NOMO-1 treated with DMSO at 0.1 percent for 48 hours (cell line): ENCODE measurements around the gene MSANTD3.

Experiments used
- DNase-seq: peaks from one replicate; lab custom pipeline; 2025; ENCODE audit not compliant: unreplicated experiment; lab: John Stamatoyannopoulos, UW

Gene MSANTD3

DNA sequence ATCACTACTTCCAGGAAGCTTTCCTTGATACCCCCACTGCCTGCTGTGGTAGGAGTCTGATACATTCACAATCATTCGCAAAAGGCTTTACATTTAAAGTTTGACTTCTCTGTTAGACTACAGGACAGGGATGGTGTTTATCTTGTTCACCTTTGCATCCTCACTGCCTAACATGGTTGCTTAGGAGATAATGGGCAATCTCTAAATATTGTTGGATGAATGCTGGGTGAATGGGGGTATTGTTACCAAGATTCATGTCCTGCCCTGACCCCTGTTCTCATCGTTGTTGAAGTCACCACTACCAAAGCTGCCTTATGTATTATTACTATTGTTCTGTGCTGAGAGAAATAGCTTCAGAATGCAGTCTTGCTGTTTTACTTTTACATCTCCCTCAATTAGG, 38.3 kb downstream of the MSANTD3 start:
- DNase-seq = no peak

DNA sequence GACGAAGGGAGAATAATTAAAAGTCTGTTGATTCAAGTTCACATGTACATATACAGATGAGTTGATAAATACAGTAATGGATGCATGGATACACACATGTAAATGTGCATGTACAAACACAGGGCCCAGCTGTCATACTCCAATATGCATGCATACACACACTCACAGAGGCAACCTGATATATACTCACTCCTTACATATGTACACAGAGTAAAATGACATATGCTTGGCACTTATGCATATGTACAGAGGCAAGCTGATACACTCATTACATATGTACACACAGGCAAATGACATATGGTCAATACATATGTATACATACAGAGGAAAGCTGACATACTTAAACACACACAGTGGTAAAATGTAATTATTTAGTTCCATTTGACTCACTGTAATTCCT, 38.8 kb downstream of the MSANTD3 start:
- no peak for DNase-seq

DNA sequence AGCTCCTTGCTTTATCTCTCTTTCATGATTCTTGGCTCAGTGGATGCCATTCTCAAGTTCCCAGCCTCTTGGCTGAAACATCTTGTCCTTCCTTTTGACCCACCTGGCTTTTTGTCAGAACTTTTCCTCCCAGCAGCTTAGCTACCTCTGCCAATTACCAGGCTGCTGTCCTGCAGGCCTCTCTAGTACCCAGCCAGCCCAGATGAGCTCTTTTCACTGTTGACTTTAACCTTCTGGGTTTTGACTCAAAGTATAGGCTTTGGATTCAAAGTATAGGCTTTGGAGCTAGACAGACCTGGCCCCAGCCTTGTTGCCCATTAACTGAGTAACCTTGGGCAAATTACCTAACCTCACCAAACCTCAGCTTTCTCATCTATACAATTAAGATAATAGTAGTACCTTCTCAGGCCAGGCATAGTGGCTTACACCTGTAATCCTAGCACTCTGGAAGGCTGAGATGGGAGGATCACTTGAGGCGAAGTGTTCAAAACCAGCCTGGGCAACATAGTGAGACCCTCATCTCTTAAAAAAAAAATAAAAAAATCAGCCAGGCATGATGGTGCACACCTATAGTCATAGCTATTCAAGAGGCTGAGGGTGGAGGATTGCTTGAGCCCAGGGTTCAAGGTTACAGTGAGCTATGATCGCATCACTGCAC, 39.4 kb downstream of the MSANTD3 start:
- no peak for DNase-seq

DNA sequence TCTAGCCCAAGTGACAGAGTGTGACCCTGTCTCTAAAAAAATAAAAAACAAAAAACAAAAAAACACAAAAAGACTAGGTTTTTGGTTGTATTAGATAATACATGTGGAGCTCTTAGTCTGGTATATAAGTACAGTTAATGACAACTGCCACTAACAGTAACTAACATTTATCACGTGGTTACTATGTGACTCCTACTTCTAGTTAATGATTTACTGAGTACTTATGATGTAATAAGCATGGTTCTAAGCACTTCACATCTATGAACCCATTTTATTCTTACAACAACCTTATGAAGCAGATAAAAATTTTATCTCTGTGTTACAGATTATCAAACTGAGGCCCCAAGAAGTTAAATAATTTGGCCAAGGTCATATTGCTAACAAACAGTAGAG, 39.9 kb downstream of the MSANTD3 start:
- DNase-seq = no peak

DNA sequence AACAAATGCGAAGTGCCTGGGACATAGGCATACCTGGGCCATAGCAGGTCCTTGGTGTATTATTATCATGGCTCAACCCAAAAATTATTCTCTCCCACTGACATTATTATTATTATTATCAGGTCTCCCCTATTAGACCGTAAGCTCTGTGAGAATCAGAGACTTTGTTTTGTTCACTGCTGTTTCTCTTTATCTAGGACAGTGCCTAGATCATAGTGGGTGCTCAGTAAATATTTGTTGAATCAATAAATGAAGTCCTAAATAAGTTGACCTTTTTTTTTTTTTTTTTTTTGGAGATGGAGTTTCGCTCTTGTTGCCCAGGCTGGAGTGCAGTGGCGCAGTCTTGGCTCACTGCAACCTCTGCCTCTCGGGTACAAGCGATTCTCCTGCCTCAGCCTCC, 41.1 kb downstream of the MSANTD3 start:
- DNase-seq = no peak

DNA sequence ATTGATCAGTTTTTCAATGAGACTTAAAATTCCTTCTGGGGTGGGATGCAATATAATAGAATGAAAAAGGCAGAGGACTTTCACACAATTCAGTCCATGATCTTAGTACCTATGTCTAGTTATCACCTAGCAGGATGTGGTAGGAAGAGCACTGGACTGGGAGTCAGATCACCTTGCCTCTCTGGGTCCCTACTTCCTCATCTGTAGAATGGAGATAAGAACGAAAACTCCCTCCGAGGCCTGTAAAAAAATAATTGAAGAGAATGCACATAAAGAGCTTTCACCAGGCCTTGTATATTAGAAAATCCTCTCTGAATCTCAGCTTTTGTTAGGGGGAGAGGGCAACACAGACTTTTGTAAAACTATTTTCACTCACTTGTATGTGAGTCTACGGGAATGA, 45.3 kb downstream of the MSANTD3 start:
- no peak for DNase-seq

DNA sequence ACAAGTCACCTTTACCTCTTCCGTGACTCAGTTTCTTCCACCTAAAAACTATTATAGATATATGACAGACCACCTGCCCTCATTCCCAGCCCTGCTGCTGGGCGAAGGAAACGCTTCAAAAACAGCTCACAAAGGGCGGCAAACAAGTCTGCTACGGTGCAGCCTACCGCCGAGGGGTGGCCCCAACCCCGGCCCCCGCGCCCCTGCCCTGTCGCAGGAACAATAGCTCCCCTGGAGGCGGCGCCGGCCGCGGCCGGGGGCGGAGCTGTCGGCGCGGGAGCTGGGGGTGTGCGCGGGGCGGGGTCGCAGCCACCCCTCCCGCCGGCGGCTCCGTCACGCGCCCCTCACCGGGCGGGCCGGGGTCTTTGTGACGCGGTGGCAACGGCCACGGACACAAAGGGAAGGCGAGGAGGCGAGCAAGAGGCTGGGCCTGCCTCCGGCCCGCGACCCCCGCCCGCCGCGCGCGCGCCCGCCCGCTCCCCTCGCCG, 45.9 kb downstream of the MSANTD3 start, which contains the start of gene TMEFF1:
TSS of gene TMEFF1 (plus strand) at position 362 of the 488 bp plus-strand sequence. CDS start 396 bp downstream, outside the sequence.
- DNase-seq = no peak

DNA sequence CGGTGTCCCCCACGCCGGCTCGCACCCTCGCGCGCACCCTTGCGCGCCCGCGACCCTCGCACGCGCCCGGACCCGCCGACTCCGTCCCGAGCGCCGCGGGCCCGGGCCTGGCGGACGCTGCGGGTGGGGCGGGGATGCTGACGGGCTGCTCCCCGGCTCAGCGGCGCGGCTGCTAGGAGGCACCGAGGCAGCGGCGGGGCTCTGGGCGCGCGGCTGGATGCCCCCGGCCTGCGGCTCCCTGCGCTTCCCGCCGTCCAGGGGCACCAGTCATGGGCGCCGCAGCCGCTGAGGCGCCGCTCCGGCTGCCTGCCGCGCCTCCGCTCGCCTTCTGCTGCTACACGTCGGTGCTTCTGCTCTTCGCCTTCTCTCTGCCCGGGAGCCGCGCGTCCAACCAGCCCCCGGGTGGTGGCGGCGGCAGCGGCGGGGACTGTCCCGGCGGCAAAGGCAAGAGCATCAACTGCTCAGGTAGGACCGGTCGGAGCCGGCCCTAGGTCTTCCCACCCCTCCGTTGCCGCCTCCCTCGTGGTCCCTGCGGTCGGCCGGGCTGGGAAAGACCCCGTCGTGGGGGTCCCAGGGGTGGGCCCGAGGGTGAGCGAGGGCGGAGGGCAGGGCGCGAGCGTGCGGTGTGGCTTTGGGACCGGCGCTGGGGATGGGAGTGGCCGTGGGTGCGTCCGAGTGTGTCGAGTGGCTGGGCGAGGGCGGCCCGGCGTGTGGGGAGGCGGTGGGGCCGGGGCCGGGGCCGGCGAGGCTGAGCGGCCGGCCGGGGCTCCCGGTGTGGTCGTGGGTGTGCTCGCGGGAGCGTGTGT, 46.5 kb downstream of the MSANTD3 start:
- peak; percentile 12 for DNase-seq

DNA sequence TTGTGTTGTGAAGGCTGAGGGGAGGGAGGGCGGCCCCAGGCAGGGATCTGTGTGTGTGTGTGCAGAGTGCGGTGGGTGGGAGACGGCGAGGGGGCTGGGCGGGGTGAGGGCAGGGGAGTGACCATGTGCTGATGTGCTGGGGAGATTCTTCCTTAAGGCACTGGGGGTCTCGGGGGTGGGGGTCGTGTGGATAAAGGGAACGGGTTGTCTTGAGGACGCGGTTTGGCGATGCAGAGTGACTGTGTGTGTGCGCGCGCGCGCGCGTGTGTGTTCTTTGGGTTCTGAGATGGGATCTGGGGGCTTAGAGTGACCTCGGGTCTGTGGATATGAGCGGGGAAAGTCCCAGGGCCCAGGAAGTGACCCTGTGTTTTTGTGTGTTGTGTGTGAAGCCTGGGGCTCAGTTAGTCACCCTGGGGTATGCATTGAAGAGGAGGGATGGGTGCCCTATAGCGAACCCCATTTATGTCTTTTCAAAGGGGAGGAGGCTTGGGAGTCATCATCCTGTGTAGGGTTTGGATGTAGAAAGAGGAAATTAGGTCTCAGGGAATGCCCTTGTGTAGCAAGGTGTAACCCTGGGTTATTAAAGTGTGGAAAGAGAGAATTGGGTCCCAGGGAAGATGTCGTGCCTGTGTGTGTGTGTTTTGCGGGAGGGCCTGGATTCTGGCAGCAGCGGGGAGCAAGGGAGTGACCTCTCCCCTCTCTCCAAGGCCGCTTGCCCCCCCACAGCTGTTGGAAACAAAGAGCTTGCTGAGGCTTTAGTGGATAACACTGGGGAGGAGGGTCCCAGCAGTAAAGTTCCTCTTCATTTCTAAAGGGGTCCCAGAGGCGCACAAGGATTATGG, 47.4 kb downstream of the MSANTD3 start:
- no peak for DNase-seq

DNA sequence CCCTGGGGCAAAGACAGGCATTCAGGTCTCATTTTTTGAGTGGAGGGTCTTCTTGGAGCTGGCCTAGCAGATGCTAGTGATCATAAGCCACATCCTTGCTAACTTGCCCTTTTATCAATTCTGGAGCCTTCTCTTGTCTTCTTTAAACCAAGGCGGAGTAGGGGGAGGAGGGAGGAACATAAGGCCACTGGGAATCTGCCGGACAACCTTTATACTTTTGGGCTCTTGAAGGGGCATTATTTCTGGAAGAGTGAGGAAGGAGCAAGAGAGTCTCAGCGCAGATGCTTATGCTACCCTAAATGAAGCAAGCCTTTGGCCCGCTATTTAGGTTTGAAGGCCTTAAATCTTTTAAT, 48.0 kb downstream of the MSANTD3 start:
- no peak for DNase-seq

DNA sequence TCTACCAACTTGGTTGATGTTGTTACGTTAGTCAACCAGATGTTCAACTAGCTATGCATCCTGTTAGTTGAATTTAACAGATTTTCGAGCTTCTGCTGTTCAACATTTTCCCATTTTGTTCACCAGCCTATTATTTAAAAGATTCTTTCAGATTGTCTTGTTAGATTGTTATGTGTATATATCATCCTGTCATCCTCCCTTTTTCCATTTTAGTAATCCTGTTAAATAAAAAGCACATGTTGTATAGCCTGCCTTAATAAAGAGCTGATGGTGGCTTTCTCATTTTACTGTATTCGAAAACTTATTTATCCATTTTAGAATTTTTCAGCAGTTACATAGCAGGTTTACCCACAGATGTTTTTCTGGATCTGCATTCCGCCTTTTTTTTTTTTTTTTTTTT, 50.3 kb downstream of the MSANTD3 start:
- no peak for DNase-seq

DNA sequence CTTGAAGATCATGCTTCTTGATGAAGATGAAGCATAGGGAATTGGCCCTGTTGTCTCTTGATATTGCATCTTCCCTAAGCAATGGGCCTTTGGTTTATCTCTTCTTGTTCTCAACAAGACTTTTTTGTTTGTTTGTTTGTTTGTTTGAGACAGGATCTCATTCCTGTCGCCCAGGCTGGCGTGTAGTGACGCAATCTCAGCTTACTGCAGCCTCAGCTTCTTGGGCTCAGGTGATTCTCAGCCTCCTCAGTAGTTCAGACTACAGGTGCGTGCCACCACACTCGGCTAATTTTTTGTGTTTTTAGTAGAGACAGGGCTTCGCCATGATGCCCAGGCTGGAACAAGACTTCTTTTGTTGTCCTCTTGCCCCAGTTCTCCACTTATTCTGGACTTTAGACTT, 51.2 kb downstream of the MSANTD3 start:
- no peak for DNase-seq

DNA sequence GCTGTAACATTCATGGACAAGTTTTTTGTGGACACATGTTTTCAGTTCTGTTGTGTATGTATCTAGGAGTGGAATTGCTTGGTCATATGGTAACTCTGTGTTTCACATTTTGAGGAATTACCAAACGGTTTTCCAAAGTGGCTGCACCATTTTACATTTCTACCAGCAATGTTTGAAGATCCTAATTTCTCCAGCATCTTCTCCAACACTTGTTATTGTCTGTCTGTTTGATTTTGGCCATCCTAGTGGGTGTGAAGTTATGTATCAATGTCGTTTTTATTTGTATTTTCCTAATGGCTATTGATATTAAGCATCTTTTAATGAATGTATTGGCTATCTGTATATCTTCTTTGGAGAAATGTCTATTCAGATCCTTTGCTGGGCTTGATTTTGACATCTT, 52.9 kb downstream of the MSANTD3 start:
- no peak for DNase-seq

DNA sequence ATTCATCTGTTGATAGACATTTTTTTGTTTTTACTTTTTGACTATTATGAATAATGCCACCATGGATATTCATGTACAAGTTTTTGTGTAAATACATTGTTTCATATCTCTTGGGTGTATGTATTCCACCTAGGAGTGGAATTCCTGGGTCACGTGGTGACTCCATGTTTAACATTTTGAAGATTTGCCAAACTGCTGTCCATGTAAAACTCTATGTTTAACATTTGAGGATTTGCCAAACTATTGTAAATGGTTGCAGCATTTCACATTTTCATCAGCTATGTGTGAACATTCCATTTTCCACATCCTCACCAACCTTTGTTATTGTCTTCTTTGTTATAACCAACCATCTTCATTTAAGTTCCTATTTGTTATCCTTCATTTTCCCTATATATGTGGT, 58.3 kb downstream of the MSANTD3 start:
- no peak for DNase-seq

DNA sequence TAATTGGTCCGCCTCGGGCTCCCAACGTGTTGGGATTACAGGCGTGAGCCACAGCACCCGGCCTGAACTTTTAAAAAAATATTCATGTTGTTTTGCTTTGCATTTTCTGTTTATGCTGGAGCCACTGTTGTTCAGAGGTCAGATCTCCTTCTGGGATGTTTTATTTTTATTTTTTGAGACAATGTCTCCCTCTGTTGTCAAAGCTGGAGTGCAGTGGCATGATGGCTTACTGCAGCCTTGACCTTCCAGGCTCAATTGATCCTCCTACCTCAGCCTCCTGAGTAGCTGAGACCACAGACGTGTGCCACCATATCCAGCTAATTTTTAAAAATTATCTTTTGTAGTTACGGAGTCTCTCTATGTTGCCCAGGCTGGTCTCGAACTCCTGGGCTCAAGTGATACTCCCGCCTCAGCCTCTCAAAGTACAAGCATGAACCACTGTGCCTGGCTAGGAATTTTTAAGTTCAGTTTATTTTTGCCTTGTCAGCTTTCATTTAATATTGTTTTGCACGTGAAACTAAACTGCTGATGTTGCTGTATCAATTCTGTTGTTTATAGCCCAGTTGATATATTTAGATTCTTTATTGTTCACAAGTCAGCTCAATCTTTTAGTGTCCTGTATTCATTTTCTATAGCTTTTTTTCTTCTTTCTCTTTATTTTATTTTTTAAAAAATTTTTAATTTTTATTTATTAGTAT, 59.7 kb downstream of the MSANTD3 start:
- DNase-seq = no peak

DNA sequence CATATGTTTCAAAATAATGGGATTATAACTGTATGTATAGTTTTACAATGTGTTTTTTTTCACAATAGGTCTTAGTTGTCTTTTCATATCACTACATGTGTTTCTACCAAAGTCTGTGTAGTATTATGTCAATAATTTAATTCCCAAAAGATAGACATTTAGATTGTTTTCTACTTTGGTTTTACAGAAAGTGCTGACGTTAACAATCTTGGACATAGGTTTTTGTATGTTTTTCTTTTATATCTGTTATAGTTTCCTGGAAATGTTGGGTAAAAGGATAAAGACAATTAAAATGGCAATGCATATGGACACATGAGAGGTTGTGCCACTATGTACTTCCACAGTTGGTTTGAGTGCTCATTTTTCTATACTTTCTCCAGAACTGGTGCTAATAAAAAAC, 61.2 kb downstream of the MSANTD3 start:
- no peak for DNase-seq

DNA sequence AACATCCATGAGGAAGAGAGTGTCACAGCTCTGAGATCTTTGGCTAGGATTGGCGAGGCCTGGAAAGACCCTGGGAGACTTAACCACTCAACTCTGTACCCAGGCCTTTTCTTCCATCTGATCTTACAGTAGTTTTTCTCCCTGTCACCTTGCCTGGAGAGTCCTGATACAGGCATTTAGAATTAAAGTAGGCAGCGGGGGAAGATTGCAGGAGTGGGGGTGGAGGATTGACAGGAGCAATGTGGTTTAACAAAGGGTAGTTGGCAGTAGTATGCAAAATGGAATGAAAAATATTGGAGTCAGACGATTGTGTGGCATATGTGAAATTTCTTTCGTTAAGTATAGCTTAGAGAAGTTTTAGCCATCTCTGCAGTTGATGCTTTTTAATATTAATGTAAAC, 62.9 kb downstream of the MSANTD3 start:
- no peak for DNase-seq

DNA sequence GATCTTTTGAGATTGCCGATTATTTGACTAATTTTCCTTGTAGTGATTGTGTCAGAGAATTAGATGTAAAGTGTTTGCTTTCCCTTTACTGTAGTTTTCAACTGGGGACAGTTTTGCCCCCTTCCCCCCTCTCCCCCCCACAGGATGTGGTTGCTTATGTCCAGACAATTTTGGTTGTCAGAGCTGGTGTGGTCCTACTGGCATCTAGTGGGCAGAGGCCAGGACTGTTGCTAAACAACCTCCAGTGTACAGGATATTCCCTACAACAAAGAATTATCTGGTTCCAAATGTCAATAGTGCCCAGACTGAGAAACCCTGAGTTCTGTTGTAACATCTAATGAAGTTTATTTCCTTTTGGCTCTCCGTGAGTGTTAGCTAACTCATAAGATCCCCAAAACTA, 66.0 kb downstream of the MSANTD3 start:
- DNase-seq = no peak

DNA sequence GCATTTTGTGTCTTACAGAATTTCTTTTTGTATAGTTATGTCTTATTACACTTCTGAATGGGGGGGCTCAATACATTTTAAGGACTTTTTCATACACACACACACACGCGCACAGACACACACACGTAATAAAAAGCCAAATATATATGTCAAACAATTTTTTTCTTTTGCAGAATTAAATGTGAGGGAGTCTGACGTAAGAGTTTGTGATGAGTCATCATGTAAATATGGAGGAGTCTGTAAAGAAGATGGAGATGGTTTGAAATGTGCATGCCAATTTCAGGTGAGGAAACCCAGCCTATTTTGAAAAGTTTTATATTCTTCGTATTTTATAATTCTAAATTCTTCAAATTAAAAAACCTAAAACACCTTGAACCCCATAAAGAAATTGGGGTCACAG, 71.6 kb downstream of the MSANTD3 start:
- DNase-seq = no peak

DNA sequence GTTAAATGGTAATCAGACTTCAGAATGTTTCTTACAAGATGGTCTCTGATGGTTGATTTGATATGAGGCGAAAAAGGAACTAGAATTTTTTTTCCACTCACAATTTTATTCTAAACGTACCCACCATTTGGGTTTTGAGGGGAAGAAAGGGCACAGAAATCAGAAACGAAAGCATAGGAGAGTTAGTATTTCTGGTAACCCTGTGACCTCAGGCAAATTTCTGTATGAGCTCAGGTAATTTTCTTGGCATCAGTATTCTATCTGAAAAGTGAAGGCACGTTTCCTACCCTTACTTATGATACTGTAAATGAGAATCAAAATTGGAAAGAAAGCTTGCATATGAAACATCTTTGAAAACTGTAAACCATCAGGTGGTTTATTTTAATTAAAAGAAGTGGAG, 72.5 kb downstream of the MSANTD3 start:
- no peak for DNase-seq

DNA sequence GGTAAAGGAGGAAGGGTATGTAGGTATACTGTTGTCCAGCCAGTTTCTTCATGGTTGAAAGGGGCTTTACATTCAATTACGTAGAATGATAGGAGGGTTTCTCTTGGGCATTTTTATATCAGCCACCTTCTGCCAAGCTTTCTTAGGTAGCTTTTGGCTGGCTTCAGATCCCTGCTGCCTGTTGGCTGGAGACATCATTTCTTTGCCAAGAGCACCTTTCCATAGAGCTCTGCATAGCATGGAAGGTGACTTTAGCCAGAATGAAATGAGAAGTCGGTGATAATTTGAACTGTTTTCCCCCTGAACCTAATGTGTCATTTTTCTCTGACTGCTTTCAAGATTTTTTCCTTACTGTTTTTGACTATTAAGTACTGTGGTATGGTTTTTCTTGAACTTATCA, 72.9 kb downstream of the MSANTD3 start:
- no peak for DNase-seq
